ENCODE data around the gene PSMB10.

Gene PSMB10

DNA sequence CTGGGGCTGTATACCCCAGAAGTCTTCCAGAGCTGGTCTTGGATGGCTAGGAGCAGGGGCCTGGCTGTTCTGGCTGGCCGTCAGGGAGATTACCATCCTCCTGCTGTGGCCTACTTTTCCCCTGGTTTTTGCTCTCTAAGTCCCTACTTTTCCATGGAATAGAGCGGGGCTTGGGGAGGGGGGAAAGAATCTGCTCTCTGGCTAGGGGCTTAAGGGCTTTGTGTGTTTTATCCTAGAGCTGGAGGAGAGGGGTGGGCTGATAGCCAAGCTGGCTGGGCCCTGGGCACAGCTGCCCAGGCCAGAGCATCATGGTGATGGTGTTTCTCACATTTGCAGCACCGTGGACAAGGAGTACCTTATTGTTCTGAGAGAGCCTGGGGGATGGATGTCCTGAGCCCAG, 48.3 kb downstream of the PSMB10 start:
- DNase-seq: no peak

DNA sequence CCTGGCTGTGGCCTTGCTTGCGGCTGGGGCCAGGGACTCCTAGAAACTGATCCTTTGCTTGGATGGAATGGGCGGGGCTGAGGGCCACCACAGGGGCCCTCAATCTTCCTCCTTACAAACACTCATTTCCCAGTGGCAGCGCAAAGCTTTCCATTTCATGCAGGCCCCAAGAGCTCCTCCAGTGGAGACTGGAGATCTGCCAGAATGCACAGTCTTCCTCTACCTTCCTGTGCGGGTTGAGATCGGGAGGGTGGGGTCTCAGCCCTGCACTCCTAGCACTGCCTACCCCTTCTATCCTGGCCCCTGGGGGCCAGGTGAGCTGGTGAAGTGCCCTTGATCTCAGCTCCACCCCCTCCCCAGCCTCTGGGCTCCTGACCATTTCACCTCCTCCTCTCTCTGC, 50.3 kb downstream of the PSMB10 start:
- DNase-seq: no peak

DNA sequence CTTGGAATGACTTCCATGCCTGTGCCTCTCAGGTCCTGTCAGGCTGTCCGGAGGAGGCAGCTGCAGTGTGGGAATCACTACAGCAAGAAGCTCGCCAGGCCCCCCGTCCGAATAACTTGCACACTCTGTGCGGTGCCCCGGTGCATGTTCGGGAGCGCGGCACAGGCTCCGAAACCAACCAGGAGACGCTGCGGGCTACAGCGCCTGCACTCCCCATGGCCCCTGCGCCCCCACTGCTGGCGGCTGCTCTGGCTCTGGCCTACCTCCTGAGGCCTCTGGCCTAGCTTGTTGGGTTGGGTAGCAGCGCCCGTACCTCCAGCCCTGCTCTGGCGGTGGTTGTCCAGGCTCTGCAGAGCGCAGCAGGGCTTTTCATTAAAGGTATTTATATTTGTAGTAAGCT, 50.7 kb downstream of the PSMB10 start:
- DNase-seq: no peak

DNA sequence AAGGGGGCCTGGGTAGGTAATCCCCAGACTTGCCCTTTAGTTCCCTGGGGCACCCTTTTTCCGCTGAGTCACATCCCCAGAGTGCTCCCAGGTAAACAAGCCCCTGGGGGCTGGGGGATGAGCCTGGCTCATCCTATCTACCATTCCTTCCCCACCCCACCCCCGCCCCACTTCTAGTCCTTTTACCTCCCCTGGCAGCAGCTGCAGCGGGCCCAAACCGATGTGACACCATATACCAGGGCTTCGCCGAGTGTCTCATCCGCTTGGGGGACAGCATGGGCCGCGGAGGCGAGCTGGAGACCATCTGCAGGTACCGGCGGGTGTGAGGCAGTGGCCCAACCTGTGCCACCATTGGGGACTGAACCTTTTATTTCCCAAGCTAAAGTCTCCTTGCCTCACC, 51.1 kb downstream of the PSMB10 start:
- no peak for DNase-seq

DNA sequence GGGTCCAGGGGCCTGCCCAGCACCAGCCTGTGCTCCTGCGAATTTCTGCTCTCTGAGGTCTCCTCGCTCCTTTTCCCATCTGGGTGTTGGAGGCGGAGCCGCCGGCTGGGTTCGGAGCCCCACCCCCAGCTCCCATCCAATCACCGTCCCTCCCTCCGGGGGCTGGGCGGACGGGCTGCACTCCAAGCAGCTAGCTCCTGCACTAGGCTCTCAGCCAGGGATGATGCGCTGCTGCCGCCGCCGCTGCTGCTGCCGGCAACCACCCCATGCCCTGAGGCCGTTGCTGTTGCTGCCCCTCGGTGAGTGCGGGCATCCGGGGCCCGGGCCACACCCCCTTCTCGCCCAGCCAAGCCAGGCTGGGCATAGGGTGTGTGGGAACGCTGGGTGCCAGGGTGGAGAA, 52.0 kb downstream of the PSMB10 start, which contains the start of gene NRN1L:
TSS of gene NRN1L (plus strand) at position 202 of the 400 bp plus-strand sequence. CDS start at position 221, 19 bp downstream.
- peak; percentile 60 for DNase-seq

All from NCI-H69 (cell line).